Retinal pigment epithelial cell (primary cell): ENCODE results near the gene MFSD6.

Source experiments
- DNase-seq: peaks from one replicate; pipeline ENCODE4 v3.0.0-alpha.2; 2010; ENCODE audit warnings: low read depth
- H3K4me3 ChIP-seq: 2 replicates; pipeline ENCODE4 v1.5.1; 2011; ENCODE audit warnings: mild to moderate bottlenecking, low read length, control low read depth, moderate library complexity
- TF ChIP-seq, protein P1 (sequence below): conservative IDR thresholded peaks from 2 replicates; pipeline ENCODE4 v1.5.1; 2011; ENCODE audit warnings: low read depth, low read length, control low read depth, inconsistent platforms

The MFSD6 gene

DNA sequence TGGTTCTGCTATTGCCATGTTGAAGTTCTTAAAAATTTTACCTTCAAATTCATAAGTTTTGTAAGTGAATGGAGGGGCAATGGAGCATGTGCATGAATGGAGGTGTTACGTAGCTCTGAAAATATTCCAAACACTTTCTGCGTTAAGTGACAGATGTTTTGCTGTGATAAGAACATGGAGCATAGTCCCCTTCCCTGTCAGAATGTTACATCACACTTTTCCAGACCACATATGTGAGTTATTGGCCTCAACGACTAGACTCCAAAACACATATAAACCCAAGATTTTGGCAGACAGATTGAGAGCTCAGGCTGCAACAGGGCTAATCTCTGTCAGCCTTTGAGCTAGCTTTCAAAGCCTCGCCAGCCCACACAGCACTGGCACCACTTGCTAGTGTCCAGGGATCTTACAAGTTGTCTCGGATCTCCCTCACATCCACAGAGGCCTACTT, 27.2 kb upstream of the MFSD6 start:
- TF ChIP-seq, protein P1, sequence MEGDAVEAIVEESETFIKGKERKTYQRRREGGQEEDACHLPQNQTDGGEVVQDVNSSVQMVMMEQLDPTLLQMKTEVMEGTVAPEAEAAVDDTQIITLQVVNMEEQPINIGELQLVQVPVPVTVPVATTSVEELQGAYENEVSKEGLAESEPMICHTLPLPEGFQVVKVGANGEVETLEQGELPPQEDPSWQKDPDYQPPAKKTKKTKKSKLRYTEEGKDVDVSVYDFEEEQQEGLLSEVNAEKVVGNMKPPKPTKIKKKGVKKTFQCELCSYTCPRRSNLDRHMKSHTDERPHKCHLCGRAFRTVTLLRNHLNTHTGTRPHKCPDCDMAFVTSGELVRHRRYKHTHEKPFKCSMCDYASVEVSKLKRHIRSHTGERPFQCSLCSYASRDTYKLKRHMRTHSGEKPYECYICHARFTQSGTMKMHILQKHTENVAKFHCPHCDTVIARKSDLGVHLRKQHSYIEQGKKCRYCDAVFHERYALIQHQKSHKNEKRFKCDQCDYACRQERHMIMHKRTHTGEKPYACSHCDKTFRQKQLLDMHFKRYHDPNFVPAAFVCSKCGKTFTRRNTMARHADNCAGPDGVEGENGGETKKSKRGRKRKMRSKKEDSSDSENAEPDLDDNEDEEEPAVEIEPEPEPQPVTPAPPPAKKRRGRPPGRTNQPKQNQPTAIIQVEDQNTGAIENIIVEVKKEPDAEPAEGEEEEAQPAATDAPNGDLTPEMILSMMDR: no peak
- no peak for DNase-seq
- no peak overlapping the region for H3K4me3 ChIP-seq

DNA sequence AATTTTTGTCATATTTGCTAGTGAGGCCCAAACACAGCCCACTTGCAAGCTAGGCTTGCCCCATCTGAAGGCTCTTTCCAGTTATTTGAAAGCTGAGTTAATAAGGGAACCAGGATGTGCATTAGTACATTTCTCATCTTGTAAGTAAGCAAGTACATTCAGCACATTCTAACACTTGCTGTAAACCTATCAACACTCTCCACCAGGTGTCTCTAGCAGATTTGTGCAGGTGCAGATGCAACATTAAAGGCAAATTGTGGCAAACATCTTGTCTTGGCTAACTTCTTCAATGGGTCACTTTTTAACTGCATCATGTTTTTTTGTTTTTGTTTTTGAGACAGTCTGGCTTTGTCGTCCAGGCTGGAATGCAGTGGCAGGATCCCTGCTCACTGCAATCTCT, 25.3 kb upstream of the MFSD6 start:
- H3K4me3 ChIP-seq: no peak overlapping the region
- DNase-seq: no peak
- TF ChIP-seq, protein P1: peak; percentile 63

DNA sequence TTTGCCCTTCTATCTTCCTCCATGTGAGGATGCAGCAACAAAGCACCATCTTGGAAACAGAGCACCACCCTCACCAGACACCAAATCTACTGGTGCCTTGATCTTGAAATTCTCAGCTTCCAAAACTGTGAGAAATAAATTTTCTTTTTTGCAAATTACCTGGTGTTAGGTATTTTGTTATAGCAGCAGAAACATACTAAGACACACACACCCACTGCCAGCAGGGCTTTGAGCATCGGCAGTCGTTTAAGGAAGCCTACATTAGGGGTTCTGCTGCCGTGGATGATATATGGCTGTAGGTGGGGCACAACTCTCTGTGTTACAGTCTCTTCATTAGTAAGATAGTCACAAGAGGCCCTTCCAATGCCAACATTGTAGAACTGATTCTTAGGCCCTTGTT, 20.7 kb upstream of the MFSD6 start:
- no peak for DNase-seq
- TF ChIP-seq, protein P1: no peak
- H3K4me3 ChIP-seq: no peak overlapping the region

DNA sequence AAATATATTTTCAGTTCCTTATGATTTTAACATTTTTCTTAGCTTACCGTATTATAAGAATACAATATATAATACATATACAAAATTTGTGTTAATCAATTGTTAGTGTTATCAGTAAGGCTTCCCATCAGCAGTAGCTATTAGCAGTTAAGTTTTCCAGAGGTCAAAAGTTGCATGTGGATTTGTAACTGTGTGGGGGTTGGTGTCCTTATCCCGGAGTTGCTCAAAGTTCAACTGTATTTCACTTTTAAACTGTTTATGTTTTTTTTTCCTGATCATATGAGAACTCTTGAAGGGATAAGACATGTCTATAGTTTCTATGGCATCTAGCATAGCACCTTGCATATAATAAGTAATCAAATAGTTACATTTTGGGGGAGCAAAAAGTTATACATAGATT, 11.9 kb upstream of the MFSD6 start:
- no peak for DNase-seq
- no peak overlapping the region for H3K4me3 ChIP-seq
- TF ChIP-seq, protein P1: no peak

DNA sequence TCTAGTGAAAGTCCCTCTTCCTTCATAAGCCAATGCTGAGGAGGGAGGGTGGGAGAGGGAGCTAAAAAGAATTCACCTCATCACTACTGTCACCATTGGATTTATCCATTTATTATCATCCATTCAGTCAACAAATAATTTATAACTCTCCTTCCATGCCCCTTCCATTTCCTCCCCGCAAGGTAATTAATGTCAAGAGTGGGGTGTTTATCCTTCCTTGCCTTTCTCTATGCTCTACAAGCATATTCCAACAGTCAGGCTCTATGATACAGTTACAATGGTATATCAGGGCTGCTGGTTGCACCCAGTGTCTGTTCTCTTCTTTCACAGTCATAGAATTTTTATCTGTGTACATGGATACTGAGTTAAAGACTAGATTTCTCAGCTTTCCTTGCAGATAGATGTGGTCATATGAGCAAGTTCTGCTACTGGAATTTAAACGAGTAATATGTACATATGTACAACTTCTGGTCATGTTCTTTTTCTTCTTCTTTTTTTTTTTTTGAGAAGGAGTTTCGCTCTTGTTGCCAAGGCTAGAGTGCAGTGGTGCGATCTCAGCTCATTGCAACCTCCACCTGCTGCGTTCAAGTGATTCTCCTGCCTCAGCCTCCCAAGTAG, 5.1 kb upstream of the MFSD6 start:
- no peak overlapping the region for H3K4me3 ChIP-seq
- TF ChIP-seq, protein P1: no peak
- no peak for DNase-seq

DNA sequence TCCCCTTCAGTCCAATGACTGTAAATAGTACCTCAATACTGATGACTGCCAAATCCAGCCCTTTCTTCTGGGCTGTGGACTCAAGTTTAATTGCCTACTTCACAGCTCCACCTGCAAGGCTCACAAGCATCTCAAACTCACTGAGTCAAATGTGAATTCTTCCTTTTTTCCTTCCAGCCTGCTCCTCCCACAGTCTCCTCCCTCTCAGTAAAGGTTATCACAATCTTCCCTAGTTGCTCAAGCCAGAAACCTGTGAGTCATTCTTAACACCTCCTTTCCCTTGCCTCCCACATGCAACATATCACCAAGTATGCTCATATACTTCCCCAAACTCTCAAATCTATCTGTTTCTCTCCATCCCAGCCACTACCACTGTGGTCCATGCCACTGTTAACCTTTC, 3.7 kb upstream of the MFSD6 start:
- H3K4me3 ChIP-seq: no peak overlapping the region
- no peak for DNase-seq
- TF ChIP-seq, protein P1: no peak

DNA sequence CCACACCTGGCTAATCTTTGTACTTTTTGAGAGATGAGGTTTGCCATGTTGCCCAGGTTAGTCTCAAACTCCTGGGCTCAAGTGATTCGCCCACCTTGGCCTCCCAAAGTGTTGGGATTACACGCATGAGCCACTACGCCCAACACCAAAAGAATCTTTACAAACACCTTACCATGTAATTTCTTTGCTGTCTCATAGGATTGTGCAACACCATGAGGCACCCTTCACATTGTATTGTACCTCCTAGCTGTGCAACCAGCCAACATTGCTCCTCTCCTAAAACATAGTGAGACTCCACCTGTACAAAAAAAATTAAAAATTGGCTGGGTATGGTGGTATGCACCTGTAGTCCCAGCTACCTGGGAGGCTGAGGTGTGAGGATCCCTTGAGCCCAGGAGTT, 3.1 kb upstream of the MFSD6 start:
- no peak for DNase-seq

More for the DNA sequence above, 3.1 kb upstream of the MFSD6 start:
- H3K4me3 ChIP-seq: no peak overlapping the region
- TF ChIP-seq, protein P1: no peak
